Measurements from ENCODE around the gene DLGAP4. TPM values are rescaled to one million over a fixed set of nuclear protein-coding genes. Genes with fewer than 3 reads are reported as not detected.

The DLGAP4 gene
- polyA plus RNA-seq, 1 of the 3 experiments (the other 2 are of a cell fraction): 31.2 TPM

DNA sequence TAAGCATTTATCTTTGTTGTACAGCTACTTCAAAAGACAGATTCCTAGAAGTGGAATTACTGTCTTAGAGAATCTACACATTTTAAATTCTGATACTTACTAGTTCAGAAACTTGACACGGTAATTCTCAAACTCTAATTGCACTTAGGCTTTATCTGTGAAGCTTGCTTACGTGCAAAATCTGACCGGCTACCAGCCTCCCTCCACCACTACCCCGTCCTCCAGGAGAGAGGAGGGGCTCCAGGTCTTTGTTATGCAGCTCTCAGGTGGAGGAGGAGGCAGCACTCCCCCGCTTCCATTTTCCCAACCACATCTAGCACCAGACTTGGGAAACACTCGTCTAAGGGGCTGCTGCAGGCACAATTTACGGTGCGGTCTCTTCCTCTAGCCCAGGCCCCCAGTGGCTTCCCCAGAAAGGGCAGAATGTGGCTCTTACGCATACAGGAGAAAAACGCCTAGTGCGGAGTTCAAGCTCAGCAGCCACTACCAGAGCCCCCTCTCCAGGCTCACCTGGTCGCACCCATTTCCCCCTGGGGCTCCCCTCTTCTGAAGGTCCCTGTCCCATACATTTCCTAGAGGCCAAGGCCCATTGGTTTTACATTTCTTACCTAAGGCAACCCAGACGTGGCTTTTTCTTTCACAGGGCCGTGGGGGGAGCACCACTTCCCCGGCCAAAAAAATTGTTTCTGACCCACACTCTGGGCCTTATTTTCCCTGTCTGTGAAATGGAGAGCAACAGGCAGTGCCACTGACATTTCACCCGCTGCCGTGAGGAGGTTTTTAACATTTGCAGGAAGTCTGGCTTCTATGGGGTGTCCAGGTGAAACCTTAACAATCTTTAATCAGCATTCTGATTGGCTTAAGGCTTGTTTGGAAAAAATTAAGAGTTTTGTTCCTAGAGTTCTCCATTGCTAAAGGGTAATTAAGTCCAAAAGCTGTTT, 265.7 kb downstream of the DLGAP4 start:
- Histone ChIP-seq H3K4me2 (no peak overlapping the region), H3F3A (replicated peaks; ENCODE audit: insufficient read depth) (peaks cover 42% of the 10 kb centered on the region), H3K9ac (no peak overlapping the region), H3K27me3 (ENCODE audit: insufficient read depth) (no peaks in the 10 kb centered on the region), H3K79me2 (ENCODE audit: insufficient read depth) (peaks cover 25% of the 10 kb centered on the region), H3K4me3 (ENCODE audit: low read depth in 2 of 2, low read length in 1 of 2) (no peak overlapping the region), H3K4me1 (ENCODE audit: control insufficient read depth in 1 of 2, insufficient read depth in 2 of 2, low read depth in 1 of 2, low read length in 1 of 2) (peaks cover 17 to 20% of the 10 kb centered on the region in 2 experiments; a peak in 3 of 4 replicates), H4K20me1 (ENCODE audit: insufficient read depth) (peaks cover 4% of the 10 kb centered on the region; the same call in 1 of the 2 replicates), H3K9me3 (no peaks in the 10 kb centered on the region), H3K36me3 (replicated peaks in 1 of 2; ENCODE audit: control insufficient read depth in 1 of 2, insufficient read depth in 2 of 2, low read length in 1 of 2) (no peaks in the 10 kb centered on the region), H3K9me2 (no peaks in the 10 kb centered on the region), H2AFZ (ENCODE audit: low read depth) (peak overlapping the region; percentile 91; the same call in 1 of the 2 replicates), H3K27ac (ENCODE audit: low read depth in 2 of 2, low read length in 1 of 2) (no peak overlapping the region; a peak in 1 of 4 replicates)
- TF ChIP-seq JUND (IDR thresholded peaks at IDR 0.05): no peak
- no peak for TF ChIP-seq FOXJ3 (CRISPR knock-in tag; IDR thresholded peaks at IDR 0.05)
- no peak for TF ChIP-seq MXI1 (IDR thresholded peaks at IDR 0.05; ENCODE audit: low read depth, low read length)
- TF ChIP-seq, protein P1, sequence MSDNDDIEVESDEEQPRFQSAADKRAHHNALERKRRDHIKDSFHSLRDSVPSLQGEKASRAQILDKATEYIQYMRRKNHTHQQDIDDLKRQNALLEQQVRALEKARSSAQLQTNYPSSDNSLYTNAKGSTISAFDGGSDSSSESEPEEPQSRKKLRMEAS (IDR thresholded peaks at IDR 0.05; ENCODE audit: low read depth): no peak
- TF ChIP-seq, protein P2, sequence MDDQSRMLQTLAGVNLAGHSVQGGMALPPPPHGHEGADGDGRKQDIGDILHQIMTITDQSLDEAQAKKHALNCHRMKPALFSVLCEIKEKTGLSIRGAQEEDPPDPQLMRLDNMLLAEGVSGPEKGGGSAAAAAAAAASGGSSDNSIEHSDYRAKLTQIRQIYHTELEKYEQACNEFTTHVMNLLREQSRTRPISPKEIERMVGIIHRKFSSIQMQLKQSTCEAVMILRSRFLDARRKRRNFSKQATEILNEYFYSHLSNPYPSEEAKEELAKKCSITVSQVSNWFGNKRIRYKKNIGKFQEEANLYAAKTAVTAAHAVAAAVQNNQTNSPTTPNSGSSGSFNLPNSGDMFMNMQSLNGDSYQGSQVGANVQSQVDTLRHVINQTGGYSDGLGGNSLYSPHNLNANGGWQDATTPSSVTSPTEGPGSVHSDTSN (IDR thresholded peaks at IDR 0.05): no peak
- no peak for TF ChIP-seq CHD2 (IDR thresholded peaks at IDR 0.05; ENCODE audit: low read length, partially characterized antibody)
- no peak for TF ChIP-seq TCF12 (IDR thresholded peaks at IDR 0.05)
- no peak for TF ChIP-seq TEAD4 (IDR thresholded peaks at IDR 0.05; ENCODE audit: borderline replicate concordance, insufficient read depth)
- TF ChIP-seq FOSL2 (IDR thresholded peaks at IDR 0.05; ENCODE audit: borderline replicate concordance, low read depth): no peak
- no peak for TF ChIP-seq YY1 (IDR thresholded peaks at IDR 0.05; ENCODE audit: low read depth)
- no peak for TF ChIP-seq GABPA (IDR thresholded peaks at IDR 0.05; ENCODE audit: low read depth)
- no peak for TF ChIP-seq RXRA (IDR thresholded peaks at IDR 0.05; ENCODE audit: borderline replicate concordance, low read depth)
- TF ChIP-seq, protein P3, sequence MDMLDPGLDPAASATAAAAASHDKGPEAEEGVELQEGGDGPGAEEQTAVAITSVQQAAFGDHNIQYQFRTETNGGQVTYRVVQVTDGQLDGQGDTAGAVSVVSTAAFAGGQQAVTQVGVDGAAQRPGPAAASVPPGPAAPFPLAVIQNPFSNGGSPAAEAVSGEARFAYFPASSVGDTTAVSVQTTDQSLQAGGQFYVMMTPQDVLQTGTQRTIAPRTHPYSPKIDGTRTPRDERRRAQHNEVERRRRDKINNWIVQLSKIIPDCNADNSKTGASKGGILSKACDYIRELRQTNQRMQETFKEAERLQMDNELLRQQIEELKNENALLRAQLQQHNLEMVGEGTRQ (IDR thresholded peaks at IDR 0.05; ENCODE audit: borderline replicate concordance, low read depth, low read length): no peak
- TF ChIP-seq, protein P4, sequence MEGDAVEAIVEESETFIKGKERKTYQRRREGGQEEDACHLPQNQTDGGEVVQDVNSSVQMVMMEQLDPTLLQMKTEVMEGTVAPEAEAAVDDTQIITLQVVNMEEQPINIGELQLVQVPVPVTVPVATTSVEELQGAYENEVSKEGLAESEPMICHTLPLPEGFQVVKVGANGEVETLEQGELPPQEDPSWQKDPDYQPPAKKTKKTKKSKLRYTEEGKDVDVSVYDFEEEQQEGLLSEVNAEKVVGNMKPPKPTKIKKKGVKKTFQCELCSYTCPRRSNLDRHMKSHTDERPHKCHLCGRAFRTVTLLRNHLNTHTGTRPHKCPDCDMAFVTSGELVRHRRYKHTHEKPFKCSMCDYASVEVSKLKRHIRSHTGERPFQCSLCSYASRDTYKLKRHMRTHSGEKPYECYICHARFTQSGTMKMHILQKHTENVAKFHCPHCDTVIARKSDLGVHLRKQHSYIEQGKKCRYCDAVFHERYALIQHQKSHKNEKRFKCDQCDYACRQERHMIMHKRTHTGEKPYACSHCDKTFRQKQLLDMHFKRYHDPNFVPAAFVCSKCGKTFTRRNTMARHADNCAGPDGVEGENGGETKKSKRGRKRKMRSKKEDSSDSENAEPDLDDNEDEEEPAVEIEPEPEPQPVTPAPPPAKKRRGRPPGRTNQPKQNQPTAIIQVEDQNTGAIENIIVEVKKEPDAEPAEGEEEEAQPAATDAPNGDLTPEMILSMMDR (IDR thresholded peaks at IDR 0.05): no peak
- TF ChIP-seq, protein P5, sequence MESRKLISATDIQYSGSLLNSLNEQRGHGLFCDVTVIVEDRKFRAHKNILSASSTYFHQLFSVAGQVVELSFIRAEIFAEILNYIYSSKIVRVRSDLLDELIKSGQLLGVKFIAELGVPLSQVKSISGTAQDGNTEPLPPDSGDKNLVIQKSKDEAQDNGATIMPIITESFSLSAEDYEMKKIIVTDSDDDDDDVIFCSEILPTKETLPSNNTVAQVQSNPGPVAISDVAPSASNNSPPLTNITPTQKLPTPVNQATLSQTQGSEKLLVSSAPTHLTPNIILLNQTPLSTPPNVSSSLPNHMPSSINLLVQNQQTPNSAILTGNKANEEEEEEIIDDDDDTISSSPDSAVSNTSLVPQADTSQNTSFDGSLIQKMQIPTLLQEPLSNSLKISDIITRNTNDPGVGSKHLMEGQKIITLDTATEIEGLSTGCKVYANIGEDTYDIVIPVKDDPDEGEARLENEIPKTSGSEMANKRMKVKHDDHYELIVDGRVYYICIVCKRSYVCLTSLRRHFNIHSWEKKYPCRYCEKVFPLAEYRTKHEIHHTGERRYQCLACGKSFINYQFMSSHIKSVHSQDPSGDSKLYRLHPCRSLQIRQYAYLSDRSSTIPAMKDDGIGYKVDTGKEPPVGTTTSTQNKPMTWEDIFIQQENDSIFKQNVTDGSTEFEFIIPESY (IDR thresholded peaks at IDR 0.05; ENCODE audit: borderline replicate concordance, low read depth): no peak
- no peak for TF ChIP-seq EZH2phosphoT487 (IDR thresholded peaks at IDR 0.05; ENCODE audit: borderline replicate concordance, low read depth)
- no peak for DNase-seq
- 94% methylated on average over 17 of the region's 17 CpGs for WGBS (ENCODE audit: low lambda C conversion rate)
- ChIA-PET CTCF (interaction anchor here (0.7 to 2.1 kb wide), 4 partner anchors 10 to 20 kb away, joined by 3 to 6 read pairs (median 4); no protein-coding TSS in a partner anchor), POLR2A (interaction anchor here (1.4 kb wide), 1 partner anchor 34 kb away, joined by 3 read pairs; the partner anchor contains the start of gene RAB5IF)

Measured in SK-N-SH (cell line).